ENCODE results near the gene CSF2. TPM values are rescaled to one million over a fixed set of nuclear protein-coding genes. Genes with fewer than 3 reads are reported as not detected.
"Not testable (repeated sequence)": the region's sequence is repeated elsewhere in the genome, so short reads cannot be mapped to it uniquely, and the experiment has no call there.

CSF2 gene
- total RNA-seq, 1 donor from 2014 or later: not detected

DNA sequence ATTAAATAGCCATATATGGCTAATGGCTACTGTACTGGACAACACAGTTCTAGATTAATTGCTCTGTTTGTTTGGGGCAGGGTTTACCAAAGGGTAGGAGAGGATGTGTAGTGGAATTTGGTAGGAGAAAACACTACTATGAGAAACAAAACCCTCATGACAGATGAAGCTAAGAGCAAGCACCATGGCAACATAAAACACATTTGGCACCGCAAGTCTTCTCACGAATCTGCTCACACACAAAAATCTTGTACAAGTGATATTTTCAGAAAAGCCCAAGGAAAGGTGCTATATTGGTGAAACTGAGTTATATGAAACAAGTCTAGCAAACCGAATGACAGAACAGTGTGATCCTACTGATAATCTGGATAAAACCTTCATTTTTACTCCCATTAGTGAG, 38.5 kb downstream of the CSF2 start:
- H3K4me1 ChIP-seq: no peaks in the 10 kb centered on the region
- DNase-seq: no peak
- TF ChIP-seq, protein P1, sequence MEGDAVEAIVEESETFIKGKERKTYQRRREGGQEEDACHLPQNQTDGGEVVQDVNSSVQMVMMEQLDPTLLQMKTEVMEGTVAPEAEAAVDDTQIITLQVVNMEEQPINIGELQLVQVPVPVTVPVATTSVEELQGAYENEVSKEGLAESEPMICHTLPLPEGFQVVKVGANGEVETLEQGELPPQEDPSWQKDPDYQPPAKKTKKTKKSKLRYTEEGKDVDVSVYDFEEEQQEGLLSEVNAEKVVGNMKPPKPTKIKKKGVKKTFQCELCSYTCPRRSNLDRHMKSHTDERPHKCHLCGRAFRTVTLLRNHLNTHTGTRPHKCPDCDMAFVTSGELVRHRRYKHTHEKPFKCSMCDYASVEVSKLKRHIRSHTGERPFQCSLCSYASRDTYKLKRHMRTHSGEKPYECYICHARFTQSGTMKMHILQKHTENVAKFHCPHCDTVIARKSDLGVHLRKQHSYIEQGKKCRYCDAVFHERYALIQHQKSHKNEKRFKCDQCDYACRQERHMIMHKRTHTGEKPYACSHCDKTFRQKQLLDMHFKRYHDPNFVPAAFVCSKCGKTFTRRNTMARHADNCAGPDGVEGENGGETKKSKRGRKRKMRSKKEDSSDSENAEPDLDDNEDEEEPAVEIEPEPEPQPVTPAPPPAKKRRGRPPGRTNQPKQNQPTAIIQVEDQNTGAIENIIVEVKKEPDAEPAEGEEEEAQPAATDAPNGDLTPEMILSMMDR (IDR thresholded peaks at IDR 0.05; ENCODE audit: borderline replicate concordance): no peak
- H3K9me3 ChIP-seq (replicated peaks): peaks cover 15% of the 10 kb centered on the region
- H3K27ac ChIP-seq (replicated peaks): no peak overlapping the region
- H3K27me3 ChIP-seq (ENCODE audit: low read depth): peaks cover 9% of the 10 kb centered on the region
- intact Hi-C loops (cut with micrococcal nuclease): no loop called here
- H3K36me3 ChIP-seq: no peaks in the 10 kb centered on the region
- no peak overlapping the region for H3K4me3 ChIP-seq

DNA sequence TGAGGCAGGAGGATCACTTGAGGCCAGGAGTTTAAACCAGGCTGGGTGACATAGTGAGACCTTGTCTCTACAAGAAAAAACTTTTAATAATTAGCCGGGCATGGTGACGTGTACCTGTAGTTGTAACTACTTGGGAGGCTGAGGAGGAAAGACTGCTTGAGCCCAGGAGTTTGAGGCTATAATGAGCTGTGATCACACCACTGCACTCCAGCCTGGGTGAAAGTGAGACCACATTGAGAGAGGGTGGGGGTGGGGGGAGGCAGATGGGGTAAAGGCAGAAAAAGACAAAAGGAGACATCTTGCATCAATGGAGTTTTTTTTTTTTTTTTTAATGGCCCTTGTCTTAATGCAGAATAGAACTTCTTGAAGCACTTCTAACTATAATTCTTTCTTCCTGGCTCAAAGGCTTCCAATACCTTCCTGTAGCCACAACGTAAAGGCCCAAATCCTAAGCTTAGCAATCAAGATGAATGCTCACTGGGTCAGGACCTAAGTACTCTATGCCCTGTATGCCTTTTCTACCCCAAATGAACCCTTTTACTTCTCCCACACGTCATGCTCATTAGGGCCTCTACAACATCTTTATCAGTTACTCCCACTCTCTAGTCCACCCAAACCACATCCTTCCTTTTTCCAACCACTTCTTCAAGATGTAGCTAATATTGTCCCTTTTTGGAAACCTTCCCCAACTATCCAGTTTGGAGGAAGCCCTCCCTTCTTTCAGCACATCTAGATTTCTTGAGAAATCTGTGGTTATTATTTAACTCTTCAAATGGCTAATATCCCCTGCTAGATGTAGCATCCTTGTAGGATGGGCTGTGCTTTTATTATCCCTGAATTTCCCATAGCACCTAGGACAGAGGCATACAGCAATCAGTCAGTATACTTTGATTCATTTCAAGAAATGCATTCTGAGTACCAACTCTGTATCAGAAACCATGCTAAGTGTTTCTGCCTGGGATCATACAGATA, 40.8 kb downstream of the CSF2 start:
- no peaks in the 10 kb centered on the region for H3K4me1 ChIP-seq
- intact Hi-C loops (cut with micrococcal nuclease): no loop called here
- H3K36me3 ChIP-seq: no peaks in the 10 kb centered on the region
- DNase-seq: no peak
- H3K27me3 ChIP-seq (ENCODE audit: low read depth): peaks cover 10% of the 10 kb centered on the region
- peaks cover 10% of the 10 kb centered on the region for H3K9me3 ChIP-seq (replicated peaks)
- H3K27ac ChIP-seq (replicated peaks): no peak overlapping the region
- TF ChIP-seq, protein P1 (IDR thresholded peaks at IDR 0.05; ENCODE audit: borderline replicate concordance): no peak
- H3K4me3 ChIP-seq: no peak overlapping the region

DNA sequence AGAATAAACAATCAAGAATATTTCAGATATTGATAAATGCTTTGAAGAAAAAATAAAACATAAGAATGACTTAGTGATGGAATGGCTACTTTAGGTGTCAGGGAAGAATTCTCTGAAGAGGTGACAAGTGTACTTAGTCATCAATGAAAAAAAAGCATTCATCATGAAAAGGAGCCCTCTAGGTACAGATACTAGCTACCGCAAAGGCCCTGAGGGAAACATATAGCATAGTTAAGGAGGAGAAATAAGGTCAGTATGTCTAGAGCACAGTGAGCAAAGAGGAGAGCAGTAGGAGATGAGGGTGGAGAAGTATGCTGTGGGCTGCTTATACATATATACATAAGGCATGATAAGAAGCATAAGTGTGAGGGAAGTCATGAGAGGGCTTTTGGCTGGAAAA, 41.8 kb downstream of the CSF2 start:
- Histone ChIP-seq H3K4me1 (no peaks in the 10 kb centered on the region), H3K9me3 (replicated peaks) (peaks cover 10% of the 10 kb centered on the region), H3K27me3 (ENCODE audit: low read depth) (peaks cover 10% of the 10 kb centered on the region), H3K27ac (replicated peaks) (no peak overlapping the region), H3K4me3 (no peak overlapping the region), H3K36me3 (no peaks in the 10 kb centered on the region)
- intact Hi-C loops (cut with micrococcal nuclease): no loop called here
- no peak for DNase-seq
- TF ChIP-seq, protein P1 (IDR thresholded peaks at IDR 0.05; ENCODE audit: borderline replicate concordance): no peak

DNA sequence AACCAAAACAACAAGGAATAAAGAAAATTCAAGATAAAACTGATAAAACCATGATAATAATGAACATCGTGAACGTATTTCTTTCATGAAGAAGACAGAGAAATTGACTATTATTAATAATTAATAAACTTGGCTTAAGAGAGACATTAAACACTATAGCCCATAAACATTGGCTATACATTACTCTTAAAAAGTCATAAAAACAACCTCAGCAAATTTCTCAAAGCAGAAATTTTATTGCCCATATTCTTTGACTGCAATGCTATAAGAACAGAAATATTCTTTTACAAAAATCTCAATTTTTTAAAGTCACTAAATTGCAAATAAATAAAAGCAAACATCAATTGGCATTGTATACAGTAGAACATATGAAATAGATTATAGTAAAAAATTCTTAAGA, 42.5 kb downstream of the CSF2 start:
- intact Hi-C loops (cut with micrococcal nuclease): no loop called here
- TF ChIP-seq, protein P1 (IDR thresholded peaks at IDR 0.05; ENCODE audit: borderline replicate concordance): no peak
- Histone ChIP-seq H3K27me3 (ENCODE audit: low read depth) (peaks cover 10% of the 10 kb centered on the region), H3K9me3 (replicated peaks) (peaks cover 10% of the 10 kb centered on the region), H3K4me3 (no peak overlapping the region), H3K27ac (replicated peaks) (no peak overlapping the region), H3K36me3 (no peaks in the 10 kb centered on the region), H3K4me1 (no peaks in the 10 kb centered on the region)
- no peak for DNase-seq

DNA sequence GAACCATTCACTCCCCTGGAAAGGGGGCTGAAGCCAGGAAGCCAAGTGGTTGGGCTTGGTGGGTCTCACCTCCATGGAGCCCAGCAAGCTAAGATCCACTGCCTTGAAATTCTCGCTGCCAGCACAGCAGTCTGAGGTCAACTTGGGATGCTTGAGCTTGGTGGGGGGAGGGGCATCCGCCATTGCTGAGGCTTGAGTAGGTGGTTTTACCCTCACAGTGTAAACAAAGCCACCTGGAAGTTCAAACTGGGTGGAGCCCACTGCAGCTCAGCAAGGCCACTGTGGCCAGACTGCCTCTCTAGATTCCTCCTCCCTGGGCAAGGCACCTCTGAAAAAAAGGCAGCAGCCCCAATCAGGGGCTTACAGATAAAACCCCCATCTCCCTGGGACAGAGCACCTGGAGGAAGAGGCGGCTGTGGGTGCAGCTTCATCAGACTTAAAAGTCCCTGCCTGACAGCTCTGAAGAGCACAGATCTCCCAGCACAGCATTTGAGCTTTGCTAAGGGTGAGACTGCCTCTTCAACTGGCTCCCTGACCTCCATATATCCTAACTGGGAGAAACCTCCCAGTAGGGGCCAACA, 43.4 kb downstream of the CSF2 start:
- H3K9me3 ChIP-seq (replicated peaks); H3K27ac ChIP-seq (replicated peaks); H3K4me1 ChIP-seq; H3K4me3 ChIP-seq; DNase-seq; intact Hi-C loops (cut with micrococcal nuclease); H3K36me3 ChIP-seq: not testable (repeated sequence)
- H3K27me3 ChIP-seq (ENCODE audit: low read depth): peaks cover 10% of the 10 kb centered on the region

DNA sequence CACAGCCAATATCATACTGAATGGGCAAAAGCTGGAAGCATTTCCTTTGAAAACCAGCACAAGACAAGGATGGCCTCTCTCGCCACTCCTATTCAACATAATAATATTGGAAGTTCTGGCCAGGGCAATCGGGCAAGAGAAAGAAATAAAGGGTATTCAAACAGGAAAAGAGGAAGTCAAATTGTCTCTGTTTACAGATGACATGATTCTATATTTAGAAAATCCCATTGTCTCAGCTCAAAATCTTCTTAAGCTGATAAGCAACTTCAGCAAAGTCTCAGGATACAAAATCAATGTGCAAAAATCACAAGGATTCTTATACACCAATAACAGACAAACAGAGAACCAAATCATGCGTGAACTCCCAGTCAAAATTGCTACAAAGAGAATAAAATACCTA, 47.1 kb downstream of the CSF2 start:
- Histone ChIP-seq H3K27me3 (ENCODE audit: low read depth) (peaks cover 10% of the 10 kb centered on the region), H3K9me3 (replicated peaks) (peaks cover 27% of the 10 kb centered on the region)
- H3K36me3 ChIP-seq; intact Hi-C loops (cut with micrococcal nuclease); H3K4me1 ChIP-seq; H3K4me3 ChIP-seq; H3K27ac ChIP-seq (replicated peaks); DNase-seq: not testable (repeated sequence)

DNA sequence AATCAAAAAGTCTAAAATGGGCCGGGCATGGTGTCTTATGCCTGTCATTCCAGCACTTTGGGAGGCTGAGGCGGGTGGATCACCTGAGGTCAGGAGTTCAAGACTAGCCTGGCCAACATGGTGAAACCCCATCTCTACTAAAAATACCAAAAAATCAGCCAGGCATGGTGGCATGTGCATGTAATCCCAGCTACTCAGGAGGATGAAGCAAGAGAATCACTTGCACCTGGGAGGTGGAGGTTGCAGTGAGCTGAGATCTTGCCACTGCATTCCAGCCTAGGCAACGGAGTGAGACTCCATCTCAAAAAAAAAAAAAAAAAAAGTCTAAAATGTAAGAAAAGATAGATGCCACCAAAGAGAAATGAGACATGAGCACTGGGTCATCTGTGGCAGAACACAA, 49.4 kb downstream of the CSF2 start:
- H3K4me1 ChIP-seq; DNase-seq; H3K4me3 ChIP-seq; intact Hi-C loops (cut with micrococcal nuclease); H3K36me3 ChIP-seq; H3K27ac ChIP-seq (replicated peaks); H3K27me3 ChIP-seq (ENCODE audit: low read depth): not testable (repeated sequence)
- peaks cover 46% of the 10 kb centered on the region for H3K9me3 ChIP-seq (replicated peaks)

DNA sequence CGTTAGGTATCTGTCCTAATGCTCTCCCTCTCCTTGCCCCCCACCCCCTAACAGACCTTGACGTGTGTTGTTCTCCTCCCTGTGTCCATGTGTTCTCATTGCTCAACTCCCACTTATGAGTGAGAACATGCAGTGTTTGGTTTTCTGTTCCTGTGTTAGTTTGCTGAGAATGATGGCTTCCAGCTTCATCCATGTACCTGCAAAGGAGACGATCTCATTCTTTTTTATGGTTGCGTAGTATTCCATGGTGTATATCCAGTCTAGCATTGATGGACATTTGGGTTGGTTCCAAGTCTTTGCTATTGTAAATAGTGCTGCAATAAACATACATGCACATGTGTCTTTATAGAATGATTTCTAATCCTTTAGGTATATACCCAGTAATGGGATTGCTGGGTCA, 50.0 kb downstream of the CSF2 start:
- H3K4me1 ChIP-seq; H3K36me3 ChIP-seq; H3K27ac ChIP-seq (replicated peaks); intact Hi-C loops (cut with micrococcal nuclease); DNase-seq; H3K4me3 ChIP-seq; H3K27me3 ChIP-seq (ENCODE audit: low read depth): not testable (repeated sequence)
- peaks cover 46% of the 10 kb centered on the region for H3K9me3 ChIP-seq (replicated peaks)
